ENCODE measurements around the gene GLRX. TPM values are rescaled to one million over a fixed set of nuclear protein-coding genes. Genes with fewer than 3 reads are reported as not detected.

GLRX gene
- total RNA-seq, 4 donors from 2014 or later = 30.9 to 151 (median 80.0) TPM

DNA sequence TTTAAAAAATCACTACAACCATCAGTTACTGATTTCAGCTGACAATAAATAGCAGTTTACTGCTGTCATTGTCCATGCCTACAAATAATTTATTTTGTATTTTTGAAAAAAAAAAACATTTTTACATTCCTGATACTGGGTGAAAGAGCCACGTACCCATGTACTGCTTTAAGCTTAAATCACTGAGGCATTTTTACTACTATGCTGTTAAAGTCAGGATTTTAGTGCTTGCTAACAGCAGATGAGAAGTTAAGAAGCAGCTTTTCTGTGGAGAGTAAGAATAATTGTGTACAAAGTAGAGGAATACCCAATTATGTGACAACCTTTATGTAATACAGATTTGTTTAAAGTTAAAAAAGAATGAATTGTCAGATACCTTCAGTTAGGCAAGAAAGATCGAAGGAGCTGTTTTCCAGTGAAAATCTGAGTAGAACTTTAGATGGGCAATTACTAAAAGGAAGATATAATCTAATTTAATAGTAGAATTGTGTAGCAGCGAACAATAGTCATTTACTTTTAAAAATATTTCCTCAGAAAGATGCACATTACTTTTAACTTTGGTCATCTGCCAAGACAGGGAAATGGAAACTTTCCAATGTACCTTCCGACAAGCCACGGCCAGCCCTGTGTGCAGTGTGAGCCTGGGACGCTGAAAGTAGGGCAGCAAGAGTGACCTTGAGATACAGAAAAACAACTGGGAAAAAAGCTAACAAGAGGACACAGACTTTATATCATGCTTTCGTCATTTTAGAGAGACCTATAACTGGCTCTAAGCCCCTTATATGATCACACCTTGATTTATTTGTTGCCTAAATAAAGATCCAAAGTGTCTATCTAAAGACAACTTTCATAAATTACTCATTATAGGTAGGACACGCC, 51.5 kb downstream of the GLRX start:
- peaks cover 29% of the 10 kb centered on the region for H3K4me1 ChIP-seq
- no peaks in the 10 kb centered on the region for H3K36me3 ChIP-seq
- H3K27ac ChIP-seq = peak overlapping the region; percentile 47
- no peaks in the 10 kb centered on the region for H3K27me3 ChIP-seq
- TF ChIP-seq POLR2A (IDR thresholded peaks at IDR 0.05) (no peak), EP300 (IDR thresholded peaks at IDR 0.05) (no peak), POLR2AphosphoS5 (IDR thresholded peaks at IDR 0.05) (no peak)
- TF ChIP-seq, protein P1, sequence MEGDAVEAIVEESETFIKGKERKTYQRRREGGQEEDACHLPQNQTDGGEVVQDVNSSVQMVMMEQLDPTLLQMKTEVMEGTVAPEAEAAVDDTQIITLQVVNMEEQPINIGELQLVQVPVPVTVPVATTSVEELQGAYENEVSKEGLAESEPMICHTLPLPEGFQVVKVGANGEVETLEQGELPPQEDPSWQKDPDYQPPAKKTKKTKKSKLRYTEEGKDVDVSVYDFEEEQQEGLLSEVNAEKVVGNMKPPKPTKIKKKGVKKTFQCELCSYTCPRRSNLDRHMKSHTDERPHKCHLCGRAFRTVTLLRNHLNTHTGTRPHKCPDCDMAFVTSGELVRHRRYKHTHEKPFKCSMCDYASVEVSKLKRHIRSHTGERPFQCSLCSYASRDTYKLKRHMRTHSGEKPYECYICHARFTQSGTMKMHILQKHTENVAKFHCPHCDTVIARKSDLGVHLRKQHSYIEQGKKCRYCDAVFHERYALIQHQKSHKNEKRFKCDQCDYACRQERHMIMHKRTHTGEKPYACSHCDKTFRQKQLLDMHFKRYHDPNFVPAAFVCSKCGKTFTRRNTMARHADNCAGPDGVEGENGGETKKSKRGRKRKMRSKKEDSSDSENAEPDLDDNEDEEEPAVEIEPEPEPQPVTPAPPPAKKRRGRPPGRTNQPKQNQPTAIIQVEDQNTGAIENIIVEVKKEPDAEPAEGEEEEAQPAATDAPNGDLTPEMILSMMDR (IDR thresholded peaks at IDR 0.05) = no peak
- H3K9me3 ChIP-seq = no peaks in the 10 kb centered on the region
- WGBS = 52% methylated on average over 8 of the region's 8 CpGs
- no peak overlapping the region for H3K4me3 ChIP-seq
- no peak for DNase-seq (ENCODE audit: low spot score in 2 of 2)

DNA sequence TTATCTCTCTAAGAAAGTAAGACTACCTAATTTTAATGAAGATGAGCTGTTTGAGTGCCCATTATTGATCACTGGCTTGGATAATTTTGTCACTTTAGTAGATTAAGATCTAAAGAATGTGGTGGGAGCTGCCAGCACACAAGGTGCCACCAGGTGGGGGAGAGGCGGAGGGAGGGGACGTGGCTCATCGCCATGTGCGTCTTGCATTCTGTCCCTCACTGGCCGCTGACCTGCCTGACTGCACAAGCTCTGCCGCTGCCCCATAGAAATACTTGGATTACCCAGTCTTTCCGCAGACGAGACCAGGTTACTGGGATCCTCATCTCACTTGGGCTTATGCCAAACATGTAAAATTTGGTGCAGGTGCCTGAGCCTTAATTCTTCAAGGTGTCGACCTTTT, 53.8 kb downstream of the GLRX start:
- H3K4me1 ChIP-seq = peaks cover 23% of the 10 kb centered on the region
- H3K4me3 ChIP-seq = no peak overlapping the region
- WGBS = 91% methylated on average over 9 of the region's 9 CpGs
- H3K27ac ChIP-seq = no peak overlapping the region
- TF ChIP-seq EP300 (IDR thresholded peaks at IDR 0.05) = no peak
- TF ChIP-seq, protein P1 (IDR thresholded peaks at IDR 0.05) = no peak
- no peak for DNase-seq (ENCODE audit: low spot score in 2 of 2)
- no peaks in the 10 kb centered on the region for H3K36me3 ChIP-seq
- H3K27me3 ChIP-seq = no peaks in the 10 kb centered on the region
- no peaks in the 10 kb centered on the region for H3K9me3 ChIP-seq

DNA sequence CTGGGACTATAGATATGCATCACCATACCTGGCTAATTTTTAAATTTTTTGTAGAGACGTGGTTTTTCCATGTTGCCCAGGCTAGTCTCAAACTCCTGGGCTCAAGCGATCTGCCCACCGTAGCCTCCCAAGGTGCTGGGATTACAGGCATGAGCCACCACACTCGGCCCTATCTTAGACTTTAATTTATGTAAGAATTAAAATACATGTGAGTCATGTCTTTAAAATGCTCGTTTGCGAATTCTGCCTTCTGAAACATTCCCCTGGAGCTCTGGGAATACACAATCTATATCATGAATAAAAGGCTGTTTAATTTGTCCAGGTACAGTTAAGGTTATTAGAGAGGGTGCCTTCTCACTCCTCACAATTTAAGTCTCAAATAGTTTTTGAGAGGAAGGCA, 58.6 kb downstream of the GLRX start:
- TF ChIP-seq POLR2AphosphoS5 (IDR thresholded peaks at IDR 0.05) (no peak), POLR2A (IDR thresholded peaks at IDR 0.05) (no peak), EP300 (IDR thresholded peaks at IDR 0.05) (no peak)
- TF ChIP-seq, protein P1 (IDR thresholded peaks at IDR 0.05) = no peak
- 83% methylated on average over 6 of the region's 6 CpGs for WGBS
- Histone ChIP-seq H3K27ac (no peak overlapping the region), H3K27me3 (no peaks in the 10 kb centered on the region), H3K4me3 (no peak overlapping the region), H3K4me1 (peaks cover 21% of the 10 kb centered on the region), H3K9me3 (no peaks in the 10 kb centered on the region), H3K36me3 (no peaks in the 10 kb centered on the region)
- no peak for DNase-seq (ENCODE audit: low spot score in 2 of 2)

Other genes starting within 250 kb of the GLRX start
- under 1 TPM in 3 of 4 donors, not detected in 1; 0.48 to 0.60 (median 0.57) TPM for gene GPR150, start 202.6 kb downstream of the GLRX start, total RNA-seq
- 1 to 10 TPM; 3.5 to 7.6 (median 4.6) TPM for gene RFESD, start 175.9 kb downstream of the GLRX start, total RNA-seq
- gene SPATA9, start 139.7 kb downstream of the GLRX start, total RNA-seq = not detected
- 10 to 100 TPM; 31.0 to 74.2 (median 46.3) TPM for gene RHOBTB3, start 91.4 kb downstream of the GLRX start, total RNA-seq
- 100 to 1,000 TPM in 2 of 4 donors, 10 to 100 TPM in 2; 58.2 to 128 (median 95.0) TPM for gene ELL2, start 139.1 kb upstream of the GLRX start, total RNA-seq

Data from suprapubic skin (tissue), 4 donors.